Omental fat pad (tissue), 4 donors: ENCODE results near the gene F7. TPM values are rescaled to one million over a fixed set of nuclear protein-coding genes. Genes with fewer than 3 reads are reported as not detected.

Experiments used
- ATAC-seq: fragments of 150-250 bp; one replicate; pipeline ENCODE4 v1.9.1; 2016; ENCODE audit warnings: mild to moderate bottlenecking, moderate library complexity; ENCODE audit not compliant: low FRiP score
- DNase-seq: peaks from one replicate; pipeline ENCODE4 v3.0.0-alpha.2; 2019; ENCODE audit warnings: low spot score
- total RNA-seq, 4 donors: library from RNA; depleted of rRNA; stranded (reverse); fragments of >200 nt; gene quantifications; one replicate each; pipeline ENCODE4 v1.1.0, GENCODE V29; 2016
- TF ChIP-seq, protein P1 (sequence below), 3 donors: fragments of 450-650 bp; IDR thresholded peaks; one replicate each; pipeline ENCODE4 v1.5.1; 2016 to 2017; ENCODE audit warnings: antibody characterized with exemption in 3 of 3, mild to moderate bottlenecking in 3 of 3, moderate library complexity in 2 of 3

Gene F7
- total RNA-seq, 4 donors from 2014 or later, result 0.24 to 0.74 TPM; not detected in 2

GRCh38 chr13:113064534-113065405, 40.8 kb upstream of the F7 start:
- ATAC-seq (peak; percentile 24), DNase-seq (no peak)
- TF ChIP-seq, protein P1, sequence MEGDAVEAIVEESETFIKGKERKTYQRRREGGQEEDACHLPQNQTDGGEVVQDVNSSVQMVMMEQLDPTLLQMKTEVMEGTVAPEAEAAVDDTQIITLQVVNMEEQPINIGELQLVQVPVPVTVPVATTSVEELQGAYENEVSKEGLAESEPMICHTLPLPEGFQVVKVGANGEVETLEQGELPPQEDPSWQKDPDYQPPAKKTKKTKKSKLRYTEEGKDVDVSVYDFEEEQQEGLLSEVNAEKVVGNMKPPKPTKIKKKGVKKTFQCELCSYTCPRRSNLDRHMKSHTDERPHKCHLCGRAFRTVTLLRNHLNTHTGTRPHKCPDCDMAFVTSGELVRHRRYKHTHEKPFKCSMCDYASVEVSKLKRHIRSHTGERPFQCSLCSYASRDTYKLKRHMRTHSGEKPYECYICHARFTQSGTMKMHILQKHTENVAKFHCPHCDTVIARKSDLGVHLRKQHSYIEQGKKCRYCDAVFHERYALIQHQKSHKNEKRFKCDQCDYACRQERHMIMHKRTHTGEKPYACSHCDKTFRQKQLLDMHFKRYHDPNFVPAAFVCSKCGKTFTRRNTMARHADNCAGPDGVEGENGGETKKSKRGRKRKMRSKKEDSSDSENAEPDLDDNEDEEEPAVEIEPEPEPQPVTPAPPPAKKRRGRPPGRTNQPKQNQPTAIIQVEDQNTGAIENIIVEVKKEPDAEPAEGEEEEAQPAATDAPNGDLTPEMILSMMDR (IDR thresholded peaks at IDR 0.05), result no peak

- DNase-seq (no peak), ATAC-seq (no peak)
- TF ChIP-seq, protein P1 (IDR thresholded peaks at IDR 0.05), result no peak
Measured at GRCh38 chr13:113065406-113066141, 40.0 kb upstream of the F7 start.

GRCh38 chr13:113066142-113066455, 39.5 kb upstream of the F7 start:
- ATAC-seq, result no peak
- DNase-seq, result no peak
- TF ChIP-seq, protein P1 (IDR thresholded peaks at IDR 0.05), result no peak

- DNase-seq (no peak), ATAC-seq (no peak)
- TF ChIP-seq, protein P1 (IDR thresholded peaks at IDR 0.05), result no peak
Measured at GRCh38 chr13:113066746-113067145, 38.8 kb upstream of the F7 start.

DNA sequence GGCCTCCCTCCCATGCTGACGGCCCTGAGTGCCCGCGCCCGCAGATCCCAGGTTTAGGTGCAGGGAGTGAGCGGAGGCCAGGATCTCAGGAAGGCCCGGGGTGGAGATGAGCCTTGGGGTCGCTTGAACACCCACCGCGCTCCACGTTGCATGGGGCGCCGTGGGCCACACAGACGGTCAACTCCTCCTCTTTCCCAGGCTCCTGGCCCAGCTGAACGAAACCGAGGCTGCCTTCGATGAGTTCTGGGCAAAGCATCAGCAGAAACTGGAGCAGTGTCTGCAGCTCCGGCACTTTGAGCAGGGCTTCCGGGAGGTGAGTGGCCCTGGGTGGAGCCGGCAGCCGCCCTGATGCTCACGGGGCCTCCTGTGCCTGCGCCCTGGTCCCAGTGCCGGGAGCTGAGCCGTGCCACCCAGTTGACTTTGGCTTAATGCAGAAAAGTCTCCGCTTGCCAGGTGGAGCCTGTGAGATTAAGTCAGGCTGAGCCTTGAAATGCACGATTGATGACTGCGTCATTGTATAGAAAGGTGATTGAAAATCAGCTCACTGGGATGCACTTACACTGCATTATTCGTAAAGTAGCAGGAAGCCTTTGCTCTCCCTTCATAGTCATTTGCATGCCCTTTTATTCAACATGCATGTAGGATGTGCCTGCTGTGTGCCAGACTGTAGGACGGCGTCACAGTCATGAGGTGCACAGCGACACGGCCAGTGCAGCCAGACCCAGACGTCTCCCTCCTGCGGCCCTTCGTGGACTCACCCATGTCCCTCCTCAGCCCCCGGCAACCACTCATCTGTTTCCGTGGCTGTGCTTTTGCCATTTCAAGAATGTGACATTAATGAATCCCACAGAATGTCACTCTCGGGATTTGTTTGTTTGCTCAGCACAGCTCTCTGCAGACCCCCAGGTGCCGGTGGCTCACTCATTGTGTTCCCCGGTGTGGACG, 35.5 kb upstream of the F7 start:
- no peak for ATAC-seq
- no peak for DNase-seq
- TF ChIP-seq, protein P1 (IDR thresholded peaks at IDR 0.05), result no peak

- ATAC-seq (no peak), DNase-seq (no peak)
- TF ChIP-seq, protein P1 (IDR thresholded peaks at IDR 0.05), result no peak
Measured at GRCh38 chr13:113070855-113071254, 34.7 kb upstream of the F7 start.
